Osteocyte (in vitro differentiated cells): ENCODE measurements around the gene TNFSF18. TPM values are rescaled to one million over a fixed set of nuclear protein-coding genes. Genes with fewer than 3 reads are reported as not detected.

Experiments used
- DNase-seq: peaks from one replicate; pipeline ENCODE4 v3.0.0; 2021; ENCODE audit warnings: mixed read lengths; ENCODE audit not compliant: unreplicated experiment; ENCODE audit errors: extremely low spot score
- H3K27ac Mint-ChIP-seq: one replicate; pipeline ENCODE4 v1.8.0; 2021; ENCODE audit warnings: mild to moderate bottlenecking, mixed read lengths; ENCODE audit not compliant: unreplicated experiment
- H3K27me3 Mint-ChIP-seq: one replicate; pipeline ENCODE4 v1.8.0; 2021; ENCODE audit warnings: mixed read lengths; ENCODE audit not compliant: unreplicated experiment
- H3K36me3 Mint-ChIP-seq: one replicate; pipeline ENCODE4 v1.8.0; 2021; ENCODE audit warnings: mixed read lengths; ENCODE audit not compliant: unreplicated experiment
- H3K4me1 Mint-ChIP-seq: one replicate; pipeline ENCODE4 v1.8.0; 2021; ENCODE audit warnings: mixed read lengths; ENCODE audit not compliant: unreplicated experiment
- H3K4me3 Mint-ChIP-seq: one replicate; pipeline ENCODE4 v1.8.0; 2021; ENCODE audit warnings: mild to moderate bottlenecking, moderate library complexity, mixed read lengths; ENCODE audit not compliant: unreplicated experiment
- H3K9me3 Mint-ChIP-seq: one replicate; pipeline ENCODE4 v1.8.0; 2021; ENCODE audit warnings: mixed read lengths; ENCODE audit not compliant: unreplicated experiment
- total RNA-seq: library from RNA; stranded (reverse); gene quantifications from 2 replicates; pipeline ENCODE4 v1.2.1, GENCODE V29; 2021
- TF ChIP-seq, protein P1 (sequence below): fragments of 200-600 bp; sonication (generic); IDR thresholded peaks from 2 replicates; pipeline ENCODE4 v1.5.0; 2021; ENCODE audit warnings: antibody characterized with exemption, mild to moderate bottlenecking, moderate library complexity

The TNFSF18 gene
- total RNA-seq, 1 donor from 2014 or later, result not detected

DNA sequence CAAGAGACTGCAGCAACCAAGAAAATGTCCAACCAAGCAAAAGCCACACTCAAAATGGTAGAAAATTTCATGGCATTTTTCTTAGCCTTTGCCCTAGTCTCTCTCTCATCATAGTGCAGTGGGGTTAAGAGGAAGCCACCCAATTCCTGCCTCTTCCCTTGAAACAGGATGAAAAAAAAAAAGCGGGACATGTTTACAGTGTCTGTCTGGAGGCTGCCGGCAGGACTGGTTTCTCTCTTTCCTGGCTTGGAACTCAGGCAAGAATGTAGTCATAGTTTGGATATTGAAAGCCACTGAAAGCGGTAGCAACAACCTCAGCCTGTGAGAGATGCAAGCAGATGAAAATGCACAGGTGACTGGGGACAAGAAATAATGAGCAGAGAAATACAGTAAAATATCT, 13.3 kb upstream of the TNFSF18 start:
- no peak overlapping the region for H3K27ac Mint-ChIP-seq
- no peaks in the 10 kb centered on the region for H3K4me1 Mint-ChIP-seq
- no peaks in the 10 kb centered on the region for H3K36me3 Mint-ChIP-seq
- DNase-seq, result no peak
- H3K27me3 Mint-ChIP-seq, result no peaks in the 10 kb centered on the region
- peaks cover 3% of the 10 kb centered on the region for H3K9me3 Mint-ChIP-seq
- H3K4me3 Mint-ChIP-seq, result no peak overlapping the region
- TF ChIP-seq, protein P1, sequence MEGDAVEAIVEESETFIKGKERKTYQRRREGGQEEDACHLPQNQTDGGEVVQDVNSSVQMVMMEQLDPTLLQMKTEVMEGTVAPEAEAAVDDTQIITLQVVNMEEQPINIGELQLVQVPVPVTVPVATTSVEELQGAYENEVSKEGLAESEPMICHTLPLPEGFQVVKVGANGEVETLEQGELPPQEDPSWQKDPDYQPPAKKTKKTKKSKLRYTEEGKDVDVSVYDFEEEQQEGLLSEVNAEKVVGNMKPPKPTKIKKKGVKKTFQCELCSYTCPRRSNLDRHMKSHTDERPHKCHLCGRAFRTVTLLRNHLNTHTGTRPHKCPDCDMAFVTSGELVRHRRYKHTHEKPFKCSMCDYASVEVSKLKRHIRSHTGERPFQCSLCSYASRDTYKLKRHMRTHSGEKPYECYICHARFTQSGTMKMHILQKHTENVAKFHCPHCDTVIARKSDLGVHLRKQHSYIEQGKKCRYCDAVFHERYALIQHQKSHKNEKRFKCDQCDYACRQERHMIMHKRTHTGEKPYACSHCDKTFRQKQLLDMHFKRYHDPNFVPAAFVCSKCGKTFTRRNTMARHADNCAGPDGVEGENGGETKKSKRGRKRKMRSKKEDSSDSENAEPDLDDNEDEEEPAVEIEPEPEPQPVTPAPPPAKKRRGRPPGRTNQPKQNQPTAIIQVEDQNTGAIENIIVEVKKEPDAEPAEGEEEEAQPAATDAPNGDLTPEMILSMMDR, result no peak

DNA sequence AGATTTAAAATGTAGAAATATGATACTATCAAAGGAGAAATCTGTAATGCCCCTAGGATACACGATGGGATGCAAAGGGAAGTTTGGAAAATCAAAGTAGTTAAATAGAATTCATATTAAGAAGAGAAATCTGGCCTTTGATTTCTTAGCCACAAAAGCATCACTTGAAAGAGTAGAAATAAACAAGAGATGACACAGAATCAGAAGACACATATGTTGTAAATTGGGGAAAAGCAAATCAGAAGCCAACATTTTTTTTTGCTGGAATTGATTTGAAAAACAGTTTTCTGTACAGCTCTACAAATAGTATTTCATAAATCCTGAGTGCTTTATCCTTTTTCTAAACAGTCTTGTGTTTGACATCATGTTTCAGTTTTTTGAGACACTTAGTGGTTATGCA, 12.4 kb upstream of the TNFSF18 start:
- no peaks in the 10 kb centered on the region for H3K36me3 Mint-ChIP-seq
- H3K4me1 Mint-ChIP-seq, result no peaks in the 10 kb centered on the region
- DNase-seq, result no peak
- peaks cover 3% of the 10 kb centered on the region for H3K9me3 Mint-ChIP-seq
- H3K27me3 Mint-ChIP-seq, result no peaks in the 10 kb centered on the region
- TF ChIP-seq, protein P1, result no peak
- H3K4me3 Mint-ChIP-seq, result no peak overlapping the region
- H3K27ac Mint-ChIP-seq, result no peak overlapping the region

DNA sequence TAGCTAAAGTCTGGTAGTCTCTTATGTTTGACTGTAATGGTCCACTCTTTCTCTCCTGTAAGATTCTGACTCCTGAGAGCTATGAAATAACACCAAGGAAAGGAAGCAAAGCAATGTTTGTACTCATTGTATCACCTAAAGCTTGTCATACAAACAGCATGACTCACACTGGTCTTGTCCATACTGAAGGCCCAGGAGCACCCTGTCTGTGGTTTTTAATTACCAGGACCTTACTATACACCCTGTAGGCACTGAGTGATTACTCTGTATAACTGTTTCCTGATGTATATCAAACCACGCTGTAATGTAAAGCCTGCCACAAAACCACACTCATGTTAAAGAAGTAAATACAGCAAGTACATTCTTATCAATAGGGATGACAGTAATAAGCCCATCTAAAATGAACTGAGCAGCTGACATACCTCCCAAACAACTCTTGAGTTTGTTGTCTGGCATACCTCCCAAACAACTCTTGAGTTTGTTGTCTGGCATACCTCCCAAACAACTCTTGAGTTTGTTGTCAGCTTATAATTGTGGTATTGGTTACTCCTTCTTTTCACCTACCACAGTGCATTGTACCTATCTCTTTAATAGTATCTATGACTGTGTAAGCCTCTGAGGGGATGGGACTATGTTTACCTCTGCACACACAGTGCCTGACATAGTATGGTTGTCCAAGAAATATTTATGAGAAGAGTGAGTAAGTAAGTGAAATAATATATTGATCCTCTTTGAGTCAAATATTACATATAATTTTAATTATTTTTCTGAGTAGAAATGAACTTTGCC, 11.6 kb upstream of the TNFSF18 start:
- H3K9me3 Mint-ChIP-seq, result peaks cover 3% of the 10 kb centered on the region
- H3K4me1 Mint-ChIP-seq, result no peaks in the 10 kb centered on the region
- DNase-seq, result no peak
- H3K27ac Mint-ChIP-seq, result no peak overlapping the region
- H3K4me3 Mint-ChIP-seq, result no peak overlapping the region
- no peaks in the 10 kb centered on the region for H3K36me3 Mint-ChIP-seq
- no peaks in the 10 kb centered on the region for H3K27me3 Mint-ChIP-seq
- TF ChIP-seq, protein P1, result no peak

DNA sequence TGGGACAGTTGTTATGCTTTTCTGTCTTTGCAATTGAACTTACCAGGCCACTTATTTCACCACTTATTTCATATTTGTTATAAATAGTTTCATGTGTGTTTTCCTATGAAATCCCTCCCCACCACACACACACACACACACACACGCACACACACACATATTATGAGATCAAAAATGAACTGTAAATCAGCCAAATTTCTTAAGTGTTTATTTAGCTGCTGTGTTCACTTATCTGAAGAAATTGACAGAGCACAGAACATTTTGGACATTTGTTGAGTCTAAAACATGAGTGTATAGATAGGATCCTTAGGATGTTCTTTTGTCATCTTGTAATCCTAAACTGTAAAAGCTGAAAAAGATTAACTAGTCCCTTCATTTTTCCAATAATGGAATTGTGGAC, 7.8 kb upstream of the TNFSF18 start:
- H3K4me3 Mint-ChIP-seq, result no peak overlapping the region
- H3K9me3 Mint-ChIP-seq, result no peaks in the 10 kb centered on the region
- H3K27me3 Mint-ChIP-seq, result no peaks in the 10 kb centered on the region
- H3K27ac Mint-ChIP-seq, result no peak overlapping the region
- H3K4me1 Mint-ChIP-seq, result no peaks in the 10 kb centered on the region
- DNase-seq, result no peak
- H3K36me3 Mint-ChIP-seq, result no peaks in the 10 kb centered on the region
- TF ChIP-seq, protein P1, result no peak

DNA sequence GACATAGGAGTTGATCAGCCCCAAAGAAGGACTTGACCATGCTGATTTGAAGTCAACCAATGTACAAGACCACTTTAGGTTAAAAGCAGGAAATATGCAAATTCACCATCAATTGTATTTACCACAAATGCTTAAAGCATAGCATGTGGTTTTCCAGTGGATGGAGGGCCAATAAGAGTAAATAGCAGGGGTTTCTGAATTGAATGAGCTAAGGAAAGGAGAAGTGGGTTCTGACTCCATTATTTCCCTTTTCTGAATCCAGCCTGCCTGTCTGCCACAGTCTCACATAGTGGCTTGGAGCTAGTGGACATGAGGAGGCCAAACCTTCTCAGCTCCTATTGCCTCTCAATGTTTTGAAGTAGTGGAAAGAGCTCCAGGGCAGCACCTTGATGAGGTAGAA, 7.2 kb upstream of the TNFSF18 start:
- no peaks in the 10 kb centered on the region for H3K4me1 Mint-ChIP-seq
- DNase-seq, result no peak
- no peaks in the 10 kb centered on the region for H3K27me3 Mint-ChIP-seq
- no peaks in the 10 kb centered on the region for H3K36me3 Mint-ChIP-seq
- TF ChIP-seq, protein P1, result no peak
- H3K9me3 Mint-ChIP-seq, result no peaks in the 10 kb centered on the region
- H3K4me3 Mint-ChIP-seq, result no peak overlapping the region
- no peak overlapping the region for H3K27ac Mint-ChIP-seq
